Endothelial cell of umbilical vein (primary cell): Measurements from ENCODE around the gene MAP3K10. TPM values are rescaled to one million over a fixed set of nuclear protein-coding genes. Genes with fewer than 3 reads are reported as not detected.

Experiments
- BruUV-seq: library from RNA; stranded (reverse); fragments of 400-500 nt; replicated peaks from 2 replicates; lab custom pipeline; 2021; lab: Mats Ljungman, UMichigan
- CTCF ChIA-PET: fragments of 300-600, 350-600 bp; sonication (Branson Sonifier 250); formaldehyde crosslinking; loops from one replicate; lab custom pipeline; 2021; ENCODE audit warnings: antibody characterized with exemption, inconsistent platforms; lab: Charles Lee
- POLR2A ChIA-PET: fragments of 300-600, 350-600 bp; sonication (Branson Sonifier 250); formaldehyde crosslinking; loops from one replicate; lab custom pipeline; 2021; ENCODE audit warnings: antibody characterized with exemption, inconsistent platforms; lab: Charles Lee
- DNase-seq: peaks from one replicate; pipeline ENCODE4 v3.0.0-alpha.2; 2011; ENCODE audit warnings: low read depth, low spot score
- FAIRE-seq: peaks from 2 replicates; lab custom pipeline; 2011; peaks lifted over from hg19 to GRCh38; lab: Jason Lieb, UNC
- H2AFZ ChIP-seq: 2 replicates; pipeline ENCODE4 v1.6.0; 2012; ENCODE audit warnings: low read depth, low read length, control low read depth, inconsistent platforms
- H3K27ac ChIP-seq: 2 replicates; pipeline ENCODE4 v1.5.1; 2011; ENCODE audit warnings: low read depth, mild to moderate bottlenecking, control low read depth, low read length, moderate library complexity; ENCODE audit not compliant: insufficient read depth
- H3K27me3 ChIP-seq, 2 experiments: 2 replicates each; pipeline versions ENCODE4 v1.6.0 to v1.6.1; 2011; ENCODE audit warnings: low read length in 2 of 2, mixed read lengths in 1 of 2; ENCODE audit not compliant: control insufficient read depth in 2 of 2, insufficient read depth in 2 of 2
- H3K36me3 ChIP-seq, 2 experiments: 2 replicates in 1 of 2; 3 replicates in 1 of 2; pipeline ENCODE4 v1.5.1; 2011; ENCODE audit warnings: low read length in 2 of 2, mild to moderate bottlenecking in 1 of 2, moderate library complexity in 1 of 2; ENCODE audit not compliant: control insufficient read depth in 2 of 2, insufficient read depth in 2 of 2; ENCODE audit errors: extremely low read depth in 1 of 2
- H3K4me1 ChIP-seq: 3 replicates; pipeline ENCODE4 v1.5.1; 2011; ENCODE audit warnings: mild to moderate bottlenecking, low read length; ENCODE audit not compliant: control insufficient read depth, insufficient read depth; ENCODE audit errors: extremely low read depth
- H3K4me2 ChIP-seq: 2 replicates; pipeline ENCODE4 v1.6.1; 2011; ENCODE audit warnings: low read length, control low read depth, mixed read lengths; ENCODE audit not compliant: insufficient read depth
- H3K4me3 ChIP-seq, 3 experiments: fragments of 200-600 bp in 1 of 3; sonication (generic), shearing (Covaris generic) in 1 of 3; replicated peaks in 1 of 3; 2 replicates each; pipeline ENCODE4 v1.5.1; 2011 to 2016; ENCODE audit warnings: control low read depth in 3 of 3, low read length in 3 of 3, mild to moderate bottlenecking in 2 of 3, inconsistent platforms in 1 of 3, low read depth in 1 of 3, moderate library complexity in 1 of 3; ENCODE audit not compliant: insufficient read depth in 1 of 3
- H3K79me2 ChIP-seq: 2 replicates; pipeline ENCODE4 v1.6.0; 2012; ENCODE audit warnings: low read length, inconsistent platforms; ENCODE audit not compliant: control insufficient read depth, insufficient read depth
- H3K9ac ChIP-seq: replicated peaks from 2 replicates; pipeline ENCODE3; 2011; ENCODE audit warnings: low read length, control low read depth; ENCODE audit not compliant: insufficient read depth; ENCODE audit errors: extremely low read depth
- H3K9me1 ChIP-seq: replicated peaks from 3 replicates; pipeline ENCODE4 v1.6.0; 2011; ENCODE audit warnings: mild to moderate bottlenecking, low read length; ENCODE audit not compliant: control insufficient read depth, insufficient read depth; ENCODE audit errors: extremely low read depth
- H3K9me3 ChIP-seq: replicated peaks from 2 replicates; pipeline ENCODE4 v1.5.1; 2012; ENCODE audit warnings: low read length, inconsistent platforms; ENCODE audit not compliant: control insufficient read depth, insufficient read depth
- H4K20me1 ChIP-seq: replicated peaks from 2 replicates; pipeline ENCODE3; 2011; ENCODE audit warnings: mild to moderate bottlenecking, low read length; ENCODE audit not compliant: control insufficient read depth, insufficient read depth; ENCODE audit errors: extremely low read depth
- CTCF ChIP-seq, 2 donors: IDR thresholded peaks; 1 replicate in 1 of 2; 2 replicates in 1 of 2; pipeline ENCODE4 v1.5.1; 2011; ENCODE audit warnings: low read length in 2 of 2, mild to moderate bottlenecking in 2 of 2, moderate library complexity in 2 of 2, control low read depth in 1 of 2, inconsistent platforms in 1 of 2, low read depth in 1 of 2; ENCODE audit not compliant: insufficient read depth in 1 of 2; ENCODE audit errors: extremely low read depth in 1 of 2
- EZH2 ChIP-seq: IDR thresholded peaks from 2 replicates; pipeline ENCODE4 v1.6.1; 2012; ENCODE audit warnings: borderline replicate concordance, low read depth, mild to moderate bottlenecking, moderate library complexity, low read length, inconsistent platforms; ENCODE audit not compliant: severe bottlenecking
- GATA2 ChIP-seq: IDR thresholded peaks from 2 replicates; pipeline ENCODE4 v1.7.0; 2011; ENCODE audit warnings: low read depth, mild to moderate bottlenecking, moderate library complexity, mixed read lengths, low read length; ENCODE audit not compliant: insufficient read length, insufficient read depth
- MAX ChIP-seq: IDR thresholded peaks from 2 replicates; pipeline ENCODE4 v1.6.1; 2011; ENCODE audit not compliant: insufficient read depth, insufficient read length
- MYC ChIP-seq: IDR thresholded peaks from one replicate; pipeline ENCODE4 v1.6.1; 2011; ENCODE audit warnings: mild to moderate bottlenecking, low read depth, low read length
- POLR2A ChIP-seq: IDR thresholded peaks from 2 replicates; pipeline ENCODE4 v1.6.1; 2012; ENCODE audit warnings: low read depth, mild to moderate bottlenecking, control low read depth, low read length
- POLR2AphosphoS5 ChIP-seq: IDR thresholded peaks from 2 replicates; pipeline ENCODE4 v1.6.1; 2012; ENCODE audit warnings: low read depth, mild to moderate bottlenecking, control low read depth, low read length, moderate library complexity; ENCODE audit not compliant: insufficient read depth
- dilution Hi-C: fragments of 300-500 bp; cut with MboI; formaldehyde crosslinking; loops from one replicate; pipeline ENCODE4 v1.15.0; 2019; ENCODE audit warnings: low sequenced_read_pairs; ENCODE audit not compliant: extremely low pct_ligation_motif_present
- intact Hi-C: fragments of 100-400 bp; cut with micrococcal nuclease; formaldehyde crosslinking; loops from one replicate; pipeline ENCODE4 v1.10.0; 2022
- polyA plus RNA-seq, 4 experiments: library from polyadenylated mRNA; depleted of rRNA in 3 of 4; stranded (reverse) in 3 of 4; unstranded in 1 of 4; fragments of >200 nt; gene quantifications; 2 replicates each; pipeline versions ENCODE4 v1.2.1 to v1.2.3, GENCODE V29; 2011 to 2012; ENCODE audit warnings: missing spikeins in 1 of 4
- total RNA-seq: library from RNA; stranded (reverse); gene quantifications from 2 replicates; pipeline ENCODE4 v1.2.3, GENCODE V29; 2021

The MAP3K10 gene
- total and polyA plus RNA-seq, 2 donors (not counting 3 experiments of a cell fraction or from before 2014, with no cell fraction given), result 6.3 to 19.4 TPM

GRCh38 chr19:40247735-40248262 lies 56.6 kb downstream of the MAP3K10 start:
- Histone ChIP-seq H4K20me1 (no peaks in the 10 kb centered on the region), H3K4me1 (no peaks in the 10 kb centered on the region), H3K4me2 (no peak overlapping the region), H3K9me3 (no peaks in the 10 kb centered on the region), H3K9ac (no peak overlapping the region), H3K36me3 (no peaks in the 10 kb centered on the region), H3K27ac (no peak overlapping the region), H2AFZ (no peak overlapping the region), H3K4me3 (no peak overlapping the region), H3K79me2 (peaks cover 16% of the 10 kb centered on the region), H3K27me3 (no peaks in the 10 kb centered on the region), H3K9me1 (no peaks in the 10 kb centered on the region)
- no peak for DNase-seq
- no peak for FAIRE-seq
- no peak for TF ChIP-seq CTCF (IDR thresholded peaks at IDR 0.05; ENCODE audit: extremely low read depth in 1 of 2, insufficient read depth in 1 of 2, low read depth in 1 of 2, low read length in 2 of 2)
- TF ChIP-seq POLR2A, result no peak
- no peak for TF ChIP-seq MYC
- TF ChIP-seq POLR2AphosphoS5, result no peak
- no peak for TF ChIP-seq EZH2
- TF ChIP-seq MAX, result no peak
- no peak for TF ChIP-seq GATA2
- dilution Hi-C loops, result no loop called here
- no TSS peak for BruUV-seq
- ChIA-PET CTCF (interaction anchor here (1.7 kb wide), 1 partner anchor 10 kb away, joined by 4 read pairs; no protein-coding TSS in a partner anchor), POLR2A (no interaction called here)
- intact Hi-C loops, result no loop called here
